H9 (cell line): Measurements from ENCODE around the gene TRPM8. TPM values are rescaled to one million over a fixed set of nuclear protein-coding genes. Genes with fewer than 3 reads are reported as not detected.

Experiments used
- DNase-seq: peaks from one replicate; pipeline ENCODE4 v3.0.0-alpha.2; 2017
- H2AFZ ChIP-seq: one replicate; pipeline ENCODE4 v1.6.1; 2013; ENCODE audit warnings: mild to moderate bottlenecking, low read length, control low read depth, moderate library complexity
- H2AK5ac ChIP-seq: 2 replicates; pipeline ENCODE4 v1.6.1; 2013; ENCODE audit warnings: low read length, control low read depth, mixed read lengths; ENCODE audit not compliant: insufficient read length
- H2BK120ac ChIP-seq: one replicate; pipeline ENCODE4 v1.6.1; 2013; ENCODE audit warnings: low read depth, mild to moderate bottlenecking, low read length, control low read depth, inconsistent platforms; ENCODE audit not compliant: poor library complexity, severe bottlenecking
- H2BK12ac ChIP-seq: 2 replicates; pipeline ENCODE4 v1.6.1; 2013; ENCODE audit warnings: low read length, control low read depth, mixed read lengths, low read depth; ENCODE audit not compliant: insufficient read length
- H2BK15ac ChIP-seq: 2 replicates; pipeline ENCODE4 v1.6.1; 2013; ENCODE audit warnings: low read depth, low read length, control low read depth
- H2BK20ac ChIP-seq: one replicate; pipeline ENCODE4 v1.6.1; 2013; ENCODE audit warnings: low read depth, mild to moderate bottlenecking, low read length, control low read depth, inconsistent platforms; ENCODE audit not compliant: poor library complexity, severe bottlenecking
- H2BK5ac ChIP-seq: 2 replicates; pipeline ENCODE4 v1.6.1; 2013; ENCODE audit warnings: low read length, control low read depth, mixed read lengths; ENCODE audit not compliant: insufficient read length
- H3K14ac ChIP-seq: 2 replicates; pipeline ENCODE4 v1.6.1; 2013; ENCODE audit warnings: low read length, control low read depth; ENCODE audit not compliant: insufficient read depth
- H3K18ac ChIP-seq: 2 replicates; pipeline ENCODE4 v1.6.1; 2013; ENCODE audit warnings: low read depth, mild to moderate bottlenecking, mixed read lengths, low read length, control low read depth; ENCODE audit not compliant: insufficient read length
- H3K23ac ChIP-seq: 2 replicates; pipeline ENCODE4 v1.6.1; 2013; ENCODE audit warnings: low read length, control low read depth, mixed read lengths, low read depth; ENCODE audit not compliant: insufficient read length
- H3K23me2 ChIP-seq: 2 replicates; pipeline ENCODE4 v1.6.1; 2013; ENCODE audit warnings: low read depth, mild to moderate bottlenecking, mixed read lengths, low read length, control low read depth; ENCODE audit not compliant: insufficient read length, poor library complexity, severe bottlenecking
- H3K27ac ChIP-seq: 2 replicates; pipeline ENCODE4 v1.5.1; 2013; ENCODE audit warnings: low read length, control low read depth, mixed read lengths, low read depth; ENCODE audit not compliant: insufficient read length
- H3K27me3 ChIP-seq: 2 replicates; pipeline ENCODE4 v1.6.1; 2013; ENCODE audit warnings: low read length, control low read depth, inconsistent platforms; ENCODE audit not compliant: insufficient read depth
- H3K4ac ChIP-seq: 2 replicates; pipeline ENCODE4 v1.6.1; 2013; ENCODE audit warnings: low read depth, mild to moderate bottlenecking, control low read depth, inconsistent platforms, low read length, moderate library complexity
- H3K4me1 ChIP-seq: 2 replicates; pipeline ENCODE4 v1.6.1; 2013; ENCODE audit warnings: low read length, control low read depth, inconsistent platforms; ENCODE audit not compliant: insufficient read depth
- H3K4me2 ChIP-seq: 2 replicates; pipeline ENCODE4 v1.6.1; 2013; ENCODE audit warnings: low read length, control low read depth, mixed read lengths; ENCODE audit not compliant: insufficient read length, insufficient read depth
- H3K56ac ChIP-seq: 2 replicates; pipeline ENCODE4 v1.6.1; 2013; ENCODE audit warnings: low read depth, mild to moderate bottlenecking, mixed read lengths, low read length, control low read depth; ENCODE audit not compliant: insufficient read length
- H3K79me1 ChIP-seq: 2 replicates; pipeline ENCODE4 v1.6.1; 2013; ENCODE audit warnings: low read depth, mild to moderate bottlenecking, moderate library complexity, low read length, control low read depth, inconsistent platforms; ENCODE audit not compliant: insufficient read depth, poor library complexity, severe bottlenecking
- H3K79me2 ChIP-seq: 2 replicates; pipeline ENCODE4 v1.6.1; 2013; ENCODE audit warnings: low read length, control low read depth, inconsistent platforms; ENCODE audit not compliant: insufficient read depth
- H3K9ac ChIP-seq: 2 replicates; pipeline ENCODE4 v1.6.1; 2013; ENCODE audit warnings: low read length, control low read depth, mixed read lengths; ENCODE audit not compliant: insufficient read length; ENCODE audit errors: extremely low read depth
- H3K9me3 ChIP-seq: one replicate; pipeline ENCODE4 v1.6.1; 2013; ENCODE audit warnings: low read depth, low read length, inconsistent platforms; ENCODE audit not compliant: control insufficient read depth
- H3T11ph ChIP-seq: one replicate; pipeline ENCODE4 v1.6.1; 2013; ENCODE audit warnings: mild to moderate bottlenecking, low read length, control low read depth, inconsistent platforms
- H4K20me1 ChIP-seq: one replicate; pipeline ENCODE4 v1.6.1; 2013; ENCODE audit not compliant: control insufficient read depth, insufficient read length, insufficient read depth
- H4K5ac ChIP-seq: 2 replicates; pipeline ENCODE4 v1.6.1; 2013; ENCODE audit warnings: low read depth, mild to moderate bottlenecking, mixed read lengths, low read length, control low read depth; ENCODE audit not compliant: insufficient read length
- H4K8ac ChIP-seq: replicated peaks from 2 replicates; pipeline ENCODE4 v1.6.1; 2013; ENCODE audit warnings: low read length, control low read depth, mixed read lengths, low read depth; ENCODE audit not compliant: insufficient read length
- H4K91ac ChIP-seq: 2 replicates; pipeline ENCODE4 v1.6.1; 2013; ENCODE audit warnings: low read depth, mild to moderate bottlenecking, moderate library complexity, mixed read lengths, low read length, control low read depth; ENCODE audit not compliant: insufficient read length
- H3K27ac Mint-ChIP-seq, 3 experiments: 2 replicates in 2 of 3; 3 replicates in 1 of 3; pipeline ENCODE4 v1.8.0; 2020 to 2021; ENCODE audit warnings: mixed read lengths in 3 of 3, mild to moderate bottlenecking in 1 of 3, moderate library complexity in 1 of 3
- H3K27me3 Mint-ChIP-seq: 2 replicates; pipeline ENCODE4 v1.8.0; 2021; ENCODE audit warnings: low read depth, mild to moderate bottlenecking, moderate library complexity, mixed read lengths
- H3K36me3 Mint-ChIP-seq, 3 experiments: 2 replicates in 2 of 3; 3 replicates in 1 of 3; pipeline ENCODE4 v1.8.0; 2020 to 2021; ENCODE audit warnings: low read depth in 3 of 3, mixed read lengths in 3 of 3; ENCODE audit not compliant: insufficient read depth in 1 of 3
- H3K4me1 Mint-ChIP-seq, 2 experiments: 2 replicates each; pipeline ENCODE4 v1.8.0; 2020; ENCODE audit warnings: mixed read lengths in 2 of 2
- H3K4me3 Mint-ChIP-seq, 2 experiments: 2 replicates in 1 of 2; 3 replicates in 1 of 2; pipeline ENCODE4 v1.8.0; 2020 to 2021; ENCODE audit warnings: mild to moderate bottlenecking in 2 of 2, mixed read lengths in 2 of 2, moderate library complexity in 1 of 2
- H3K9me3 Mint-ChIP-seq, 2 experiments: 2 replicates in 1 of 2; 3 replicates in 1 of 2; pipeline ENCODE4 v1.8.0; 2020; ENCODE audit warnings: mild to moderate bottlenecking in 2 of 2, mixed read lengths in 2 of 2, moderate library complexity in 1 of 2
- CTCF ChIP-seq: fragments of 200-600 bp; sonication (generic); conservative IDR thresholded peaks from 3 replicates; pipeline ENCODE4 v1.8.0; 2021; ENCODE audit warnings: antibody characterized with exemption, mild to moderate bottlenecking
- WGBS: extraction: QIAGEN DNeasy Blood & Tissue Kit; methylation state at CpG from one replicate; pipeline ENCODE4 v1.1.7; 2013; ENCODE audit warnings: missing lambda C conversion rate, low lambda C conversion rate, mixed read lengths; ENCODE audit not compliant: insufficient read length; ENCODE audit errors: extremely low coverage; 5-methylcytosine and 5-hydroxymethylcytosine counted together
- total RNA-seq: library from RNA; stranded (reverse); gene quantifications from 2 replicates; pipeline ENCODE4 v1.2.1, GENCODE V29; 2021

Gene TRPM8
- total RNA-seq, 1 experiment from 2014 or later, result 0.28 TPM

- no peak overlapping the region for H2BK12ac ChIP-seq
- no peak overlapping the region for H3K14ac ChIP-seq
- no peaks in the 10 kb centered on the region for H3K9me3 ChIP-seq
- H3K23ac ChIP-seq, result no peak overlapping the region
- no peak for TF ChIP-seq CTCF
- no peak overlapping the region for H3K18ac ChIP-seq
- Mint-ChIP-seq H3K9me3 (peaks cover 17 to 18% of the 10 kb centered on the region in 2 experiments), H3K4me3 (no peak overlapping the region), H3K27me3 (peaks cover 22% of the 10 kb centered on the region), H3K27ac (no peak overlapping the region), H3K4me1 (no peaks in the 10 kb centered on the region), H3K36me3 (peaks cover 1 to 9% (median 3%) of the 10 kb centered on the region in 3 experiments; a peak in 4 of 7 replicates)
- H3K79me1 ChIP-seq, result no peaks in the 10 kb centered on the region
- no peaks in the 10 kb centered on the region for H3K4me1 ChIP-seq
- no peak overlapping the region for H3T11ph ChIP-seq
- H3K4me2 ChIP-seq, result no peak overlapping the region
- no peak overlapping the region for H2AK5ac ChIP-seq
- no peak overlapping the region for H2BK5ac ChIP-seq
- H4K20me1 ChIP-seq, result no peaks in the 10 kb centered on the region
- H3K79me2 ChIP-seq, result no peaks in the 10 kb centered on the region
- no peak for DNase-seq
- WGBS, result no CpG with 5 or more reads among the region's 10 CpGs
- no peak overlapping the region for H2BK15ac ChIP-seq
- H3K56ac ChIP-seq, result no peak overlapping the region
- H4K91ac ChIP-seq, result no peak overlapping the region
- no peak overlapping the region for H3K27ac ChIP-seq
- no peak overlapping the region for H3K4ac ChIP-seq
- H2BK120ac ChIP-seq, result no peak overlapping the region
- H3K23me2 ChIP-seq, result no peaks in the 10 kb centered on the region
- no peak overlapping the region for H3K9ac ChIP-seq
- no peak overlapping the region for H4K5ac ChIP-seq
- H2BK20ac ChIP-seq, result no peak overlapping the region
- H2AFZ ChIP-seq, result no peak overlapping the region
- H4K8ac ChIP-seq, result no peak overlapping the region
- H3K27me3 ChIP-seq, result no peaks in the 10 kb centered on the region
These were observed 108.3 kb downstream of the TRPM8 start for GRCh38 chr2:234025466-234025865.
